CD4-positive, alpha-beta memory T cell (primary cell): Measurements from ENCODE around the gene ANKRD28. TPM values are rescaled to one million over a fixed set of nuclear protein-coding genes. Genes with fewer than 3 reads are reported as not detected.

ENCODE experiments used
- CTCF ChIA-PET: fragments of 350-600 bp; sonication (Branson Sonifier 250); formaldehyde crosslinking; loops from one replicate; lab custom pipeline; 2021; ENCODE audit warnings: inconsistent platforms; ENCODE audit not compliant: partially characterized antibody; lab: Charles Lee
- POLR2A ChIA-PET: fragments of 350-600 bp; sonication (Branson Sonifier 250); formaldehyde crosslinking; loops from one replicate; lab custom pipeline; 2021; ENCODE audit not compliant: partially characterized antibody; lab: Charles Lee
- DNase-seq, 5 donors: peaks; one replicate each; pipeline versions ENCODE4 v3.0.0 to v3.0.0-alpha.2; 2020 to 2022; ENCODE audit warnings: mixed read lengths in 1 of 5
- H3K27ac ChIP-seq: one replicate; pipeline ENCODE4 v1.7.0; 2013; ENCODE audit warnings: low read depth, low read length
- H3K27me3 ChIP-seq: 2 replicates; pipeline ENCODE4 v1.7.0; 2013; ENCODE audit warnings: mild to moderate bottlenecking, low read length, moderate library complexity; ENCODE audit not compliant: insufficient read depth
- H3K36me3 ChIP-seq: 2 replicates; pipeline ENCODE4 v1.7.0; 2013; ENCODE audit warnings: mild to moderate bottlenecking, low read length, moderate library complexity; ENCODE audit not compliant: insufficient read depth
- H3K4me1 ChIP-seq: 2 replicates; pipeline ENCODE4 v1.7.0; 2013; ENCODE audit warnings: mild to moderate bottlenecking, low read length, moderate library complexity; ENCODE audit not compliant: insufficient read depth
- H3K4me3 ChIP-seq, 2 donors: one replicate each; pipeline ENCODE4 v1.7.0; 2013; ENCODE audit warnings: low read length in 2 of 2, mild to moderate bottlenecking in 1 of 2
- H3K9me3 ChIP-seq, 2 donors: one replicate each; pipeline ENCODE4 v1.7.0; 2013; ENCODE audit warnings: low read length in 2 of 2, control low read depth in 1 of 2; ENCODE audit not compliant: control insufficient read depth in 1 of 2
- H3K27ac Mint-ChIP-seq, 7 donors: one replicate each; pipeline ENCODE4 v1.8.0; 2020 to 2021; ENCODE audit warnings: mixed read lengths in 7 of 7, mild to moderate bottlenecking in 6 of 7, inconsistent platforms in 3 of 7, moderate library complexity in 3 of 7
- H3K27me3 Mint-ChIP-seq, 2 donors: one replicate each; pipeline ENCODE4 v1.8.0; 2020 to 2021; ENCODE audit warnings: mixed read lengths in 2 of 2
- H3K36me3 Mint-ChIP-seq, 2 donors: one replicate each; pipeline ENCODE4 v1.8.0; 2020 to 2021; ENCODE audit warnings: mixed read lengths in 2 of 2, inconsistent platforms in 1 of 2, mild to moderate bottlenecking in 1 of 2
- H3K4me1 Mint-ChIP-seq, 4 donors: one replicate each; pipeline ENCODE4 v1.8.0; 2020 to 2021; ENCODE audit warnings: mixed read lengths in 4 of 4, mild to moderate bottlenecking in 1 of 4
- H3K4me3 Mint-ChIP-seq, 8 donors: one replicate each; pipeline ENCODE4 v1.8.0; 2020 to 2021; ENCODE audit warnings: mixed read lengths in 8 of 8, mild to moderate bottlenecking in 7 of 8, moderate library complexity in 6 of 8, inconsistent platforms in 3 of 8
- H3K9me3 Mint-ChIP-seq, 8 donors: one replicate each; pipeline ENCODE4 v1.8.0; 2020 to 2021; ENCODE audit warnings: mixed read lengths in 8 of 8, mild to moderate bottlenecking in 5 of 8, inconsistent platforms in 3 of 8, moderate library complexity in 1 of 8
- intact Hi-C: fragments of 100-400 bp; cut with micrococcal nuclease; formaldehyde crosslinking; loops from one replicate; pipeline ENCODE4 v1.15.1; 2023
- polyA plus RNA-seq, 2 donors: library from polyadenylated mRNA; unstranded; fragments of 300-500 nt; fragmentation: Illumina TruSeq; gene quantifications; one replicate each; pipeline ENCODE4 v1.2.3, GENCODE V29; 2021
- total RNA-seq, 2 experiments: library from RNA; stranded (reverse); gene quantifications; one replicate each; pipeline ENCODE4 v1.2.3, GENCODE V29; 2021

Gene ANKRD28
- total and polyA plus RNA-seq, 4 experiments from 2014 or later, result 8.5 to 42.0 (median 27.2) TPM

GRCh38 chr3:15724446-15724845 lies 73.3 kb downstream of the ANKRD28 start:
- H3K4me1 ChIP-seq, result no peaks in the 10 kb centered on the region
- Mint-ChIP-seq H3K36me3 (peaks cover 50 to 58% of the 10 kb centered on the region in 2 donors), H3K9me3 (no peaks in the 10 kb centered on the region), H3K27me3 (no peaks in the 10 kb centered on the region), H3K27ac (peak overlapping the region in 1 of 7 donors; percentile 42), H3K4me3 (no peak overlapping the region), H3K4me1 (peaks cover 0 to 12% (median 10%) of the 10 kb centered on the region in 4 donors)
- ChIA-PET POLR2A (no interaction called here), CTCF (no interaction called here)
- H3K27me3 ChIP-seq, result no peaks in the 10 kb centered on the region
- no peak overlapping the region for H3K4me3 ChIP-seq
- H3K36me3 ChIP-seq, result peaks cover 21% of the 10 kb centered on the region
- intact Hi-C loops, result no loop called here
- no peak for DNase-seq
- H3K9me3 ChIP-seq, result no peaks in the 10 kb centered on the region
- no peak overlapping the region for H3K27ac ChIP-seq

- no peaks in the 10 kb centered on the region for H3K4me1 ChIP-seq
- no peak for DNase-seq
- Mint-ChIP-seq H3K9me3 (no peaks in the 10 kb centered on the region), H3K4me3 (no peak overlapping the region), H3K27me3 (no peaks in the 10 kb centered on the region), H3K27ac (no peak overlapping the region), H3K36me3 (peaks cover 47 to 50% of the 10 kb centered on the region in 2 donors), H3K4me1 (peaks cover 0 to 8% (median 7%) of the 10 kb centered on the region in 4 donors)
- ChIA-PET CTCF (interaction anchor here (1.0 kb wide), 1 partner anchor 89 kb away, joined by 3 read pairs; no protein-coding TSS in a partner anchor), POLR2A (no interaction called here)
- no peak overlapping the region for H3K27ac ChIP-seq
- H3K9me3 ChIP-seq, result no peaks in the 10 kb centered on the region
- intact Hi-C loops, result no loop called here
- H3K36me3 ChIP-seq, result peaks cover 21% of the 10 kb centered on the region
- no peak overlapping the region for H3K4me3 ChIP-seq
- no peaks in the 10 kb centered on the region for H3K27me3 ChIP-seq
Observed at GRCh38 chr3:15723624-15723884, 74.2 kb downstream of the ANKRD28 start.

- peaks cover 43 to 49% of the 10 kb centered on the region in 2 donors for H3K36me3 Mint-ChIP-seq
- H3K4me3 Mint-ChIP-seq, result no peak overlapping the region
- H3K4me1 ChIP-seq, result no peaks in the 10 kb centered on the region
- ChIA-PET POLR2A (no interaction called here), CTCF (interaction anchor here (1.0 kb wide), 1 partner anchor 89 kb away, joined by 3 read pairs; no protein-coding TSS in a partner anchor)
- H3K27ac Mint-ChIP-seq, result peak overlapping the region in 1 of 7 donors; percentile 60
- no peaks in the 10 kb centered on the region for H3K9me3 Mint-ChIP-seq
- no peaks in the 10 kb centered on the region for H3K27me3 ChIP-seq
- no peak overlapping the region for H3K4me3 ChIP-seq
- H3K27me3 Mint-ChIP-seq, result no peaks in the 10 kb centered on the region
- DNase-seq, result no peak
- intact Hi-C loops, result no loop called here
- peaks cover 0 to 8% (median 5%) of the 10 kb centered on the region in 4 donors for H3K4me1 Mint-ChIP-seq
- peaks cover 21% of the 10 kb centered on the region for H3K36me3 ChIP-seq
- no peak overlapping the region for H3K27ac ChIP-seq
- H3K9me3 ChIP-seq, result no peaks in the 10 kb centered on the region
Observed at GRCh38 chr3:15722877-15723623, 74.7 kb downstream of the ANKRD28 start.

GRCh38 chr3:15716178-15716577 lies 81.6 kb downstream of the ANKRD28 start:
- peaks cover 9% of the 10 kb centered on the region for H3K36me3 ChIP-seq
- ChIA-PET POLR2A (no interaction called here), CTCF (interaction anchor here (1.1 kb wide), 1 partner anchor 25 kb away, joined by 3 read pairs; no protein-coding TSS in a partner anchor)
- H3K9me3 ChIP-seq, result no peaks in the 10 kb centered on the region
- H3K4me3 ChIP-seq, result no peak overlapping the region
- no peak overlapping the region for H3K27ac ChIP-seq
- H3K27me3 Mint-ChIP-seq, result no peaks in the 10 kb centered on the region
- intact Hi-C loops, result no loop called here
- H3K4me3 Mint-ChIP-seq, result no peak overlapping the region
- H3K4me1 Mint-ChIP-seq, result peaks cover 0 to 3% (median under 1%) of the 10 kb centered on the region in 4 donors
- H3K27ac Mint-ChIP-seq, result no peak overlapping the region
- no peaks in the 10 kb centered on the region for H3K4me1 ChIP-seq
- H3K36me3 Mint-ChIP-seq, result peaks cover 30 to 32% of the 10 kb centered on the region in 2 donors
- no peaks in the 10 kb centered on the region for H3K27me3 ChIP-seq
- no peak for DNase-seq
- no peaks in the 10 kb centered on the region for H3K9me3 Mint-ChIP-seq

- no peak for DNase-seq
- Mint-ChIP-seq H3K9me3 (no peaks in the 10 kb centered on the region), H3K36me3 (peaks cover 30 to 31% of the 10 kb centered on the region in 2 donors), H3K4me3 (no peak overlapping the region), H3K27ac (no peak overlapping the region), H3K4me1 (peaks cover 0 to 1% (median 0%) of the 10 kb centered on the region in 4 donors), H3K27me3 (no peaks in the 10 kb centered on the region)
- Histone ChIP-seq H3K27me3 (no peaks in the 10 kb centered on the region), H3K36me3 (peaks cover 5% of the 10 kb centered on the region), H3K27ac (no peak overlapping the region), H3K9me3 (no peaks in the 10 kb centered on the region), H3K4me3 (no peak overlapping the region), H3K4me1 (no peaks in the 10 kb centered on the region)
- CTCF ChIA-PET, result interaction anchor here (0.7 to 1.1 kb wide), 3 partner anchors 54 to 345 kb away, joined by 3 to 6 read pairs (median 4); no protein-coding TSS in a partner anchor
- POLR2A ChIA-PET, result no interaction called here
- intact Hi-C loops, result no loop called here
Observed at GRCh38 chr3:15714448-15714847, 83.3 kb downstream of the ANKRD28 start.

- peaks cover 36 to 38% of the 10 kb centered on the region in 2 donors for H3K36me3 Mint-ChIP-seq
- CTCF ChIA-PET, result interaction anchor here (1.1 to 1.3 kb wide), 2 partner anchors 37 to 98 kb away, joined by 3 to 6 read pairs; no protein-coding TSS in a partner anchor
- DNase-seq, result no peak
Observed at GRCh38 chr3:15713364-15713763, 84.4 kb downstream of the ANKRD28 start.

GRCh38 chr3:15711281-15711680 lies 86.5 kb downstream of the ANKRD28 start:
- Histone ChIP-seq H3K4me3 (no peak overlapping the region), H3K27me3 (no peaks in the 10 kb centered on the region), H3K4me1 (no peaks in the 10 kb centered on the region), H3K36me3 (peaks cover 22% of the 10 kb centered on the region), H3K27ac (no peak overlapping the region), H3K9me3 (no peaks in the 10 kb centered on the region)
- POLR2A ChIA-PET, result no interaction called here
- Mint-ChIP-seq H3K27ac (no peak overlapping the region), H3K4me3 (no peak overlapping the region), H3K4me1 (no peaks in the 10 kb centered on the region), H3K9me3 (peaks cover 0 to 4% (median 0%) of the 10 kb centered on the region in 8 donors), H3K36me3 (peaks cover 48 to 53% of the 10 kb centered on the region in 2 donors), H3K27me3 (no peaks in the 10 kb centered on the region)
- CTCF ChIA-PET, result no interaction called here
- intact Hi-C loops, result no loop called here
- no peak for DNase-seq

More at GRCh38 chr3:15713364-15713763, 84.4 kb downstream of the ANKRD28 start:
- Histone ChIP-seq H3K36me3 (peaks cover 8% of the 10 kb centered on the region), H3K4me1 (no peaks in the 10 kb centered on the region), H3K27me3 (no peaks in the 10 kb centered on the region), H3K27ac (no peak overlapping the region), H3K4me3 (no peak overlapping the region), H3K9me3 (no peaks in the 10 kb centered on the region)
- Mint-ChIP-seq H3K27me3 (no peaks in the 10 kb centered on the region), H3K27ac (no peak overlapping the region), H3K4me3 (no peak overlapping the region), H3K4me1 (peaks cover 0 to 1% (median 0%) of the 10 kb centered on the region in 4 donors), H3K9me3 (no peaks in the 10 kb centered on the region)
- intact Hi-C loops, result no loop called here
- POLR2A ChIA-PET, result interaction anchor here (1.1 kb wide), 1 partner anchor 66 kb away, joined by 3 read pairs; no protein-coding TSS in a partner anchor
